Amniotic epithelial cell (primary cell): Measurements from ENCODE around the gene SCN9A.
"Not testable (repeated sequence)": the region's sequence is repeated elsewhere in the genome, so short reads cannot be mapped to it uniquely, and the experiment has no call there.

Source experiments
- DNase-seq: peaks from one replicate; pipeline ENCODE4 v3.0.0-alpha.2; 2010; ENCODE audit warnings: low read depth

SCN9A gene

GRCh38 chr2:166375736-166376487 is at the start of gene SCN9A:
SCN9A (minus strand) TSS chr2:166375944; CDS start chr2:166311756, 64,188 bp downstream.
- peak; percentile 28 for DNase-seq

- DNase-seq = no peak
Observed at GRCh38 chr2:166424841-166425240, 49.1 kb upstream of the SCN9A start.

- DNase-seq = peak; percentile 47
Observed at GRCh38 chr2:166419616-166419934, 43.8 kb upstream of the SCN9A start.

- DNase-seq = no peak
Observed at GRCh38 chr2:166418853-166419615, 43.3 kb upstream of the SCN9A start.

- peak; percentile 34 for DNase-seq
Observed at GRCh38 chr2:166417669-166418068, 41.9 kb upstream of the SCN9A start.

- DNase-seq = no peak
Observed at GRCh38 chr2:166413255-166413654, 37.5 kb upstream of the SCN9A start.

- peak; percentile 83 for DNase-seq
Observed at GRCh38 chr2:166411473-166412230, 35.9 kb upstream of the SCN9A start.

GRCh38 chr2:166410828-166411472 is 35.2 kb upstream of the SCN9A start:
- DNase-seq = peak; percentile 97

GRCh38 chr2:166407746-166408145 is 32.0 kb upstream of the SCN9A start:
- DNase-seq = not testable (repeated sequence)

GRCh38 chr2:166406374-166406773 is 30.6 kb upstream of the SCN9A start:
- DNase-seq = no peak

- no peak for DNase-seq
Observed at GRCh38 chr2:166405569-166405926, 29.8 kb upstream of the SCN9A start.

GRCh38 chr2:166404831-166405568 is 29.3 kb upstream of the SCN9A start:
- no peak for DNase-seq

- DNase-seq = no peak
Observed at GRCh38 chr2:166394245-166394644, 18.5 kb upstream of the SCN9A start.

GRCh38 chr2:166393008-166393407 is 17.3 kb upstream of the SCN9A start:
- DNase-seq = no peak

- no peak for DNase-seq
Observed at GRCh38 chr2:166388481-166389070, 12.8 kb upstream of the SCN9A start.

GRCh38 chr2:166385313-166385712 is 9.6 kb upstream of the SCN9A start:
- DNase-seq = no peak

GRCh38 chr2:166384774-166385173 is 9.0 kb upstream of the SCN9A start:
- peak; percentile 16 for DNase-seq

- no peak for DNase-seq
Observed at GRCh38 chr2:166382448-166382847, 6.7 kb upstream of the SCN9A start.

GRCh38 chr2:166380615-166381014 is 4.9 kb upstream of the SCN9A start:
- DNase-seq = no peak

GRCh38 chr2:166376873-166377272 is 1.1 kb upstream of the SCN9A start:
- no peak for DNase-seq

- DNase-seq = no peak
Observed at GRCh38 chr2:166376488-166376828, 714 bp upstream of the SCN9A start.
